SK-N-MC (cell line): ENCODE data around the gene GLMP.

Experiments
- DNase-seq: peaks from one replicate; pipeline ENCODE4 v3.0.0-alpha.2; 2011; ENCODE audit warnings: low read depth, low spot score
- H3K27ac ChIP-seq: fragments of 200-600 bp; sonication (generic); 2 replicates; pipeline ENCODE4 v1.5.1; 2016; ENCODE audit warnings: mixed run types
- H3K36me3 ChIP-seq: fragments of 200-600 bp; sonication (generic); 2 replicates; pipeline ENCODE4 v1.6.1; 2017; ENCODE audit warnings: antibody characterized with exemption, low read length, mixed read lengths; ENCODE audit not compliant: insufficient read depth
- H3K4me3 ChIP-seq: fragments of 200-600 bp; sonication (generic); 2 replicates; pipeline ENCODE4 v1.5.1; 2016
- H3K9ac ChIP-seq: fragments of 200-600 bp; sonication (generic); 2 replicates; pipeline ENCODE4 v1.8.0; 2017; ENCODE audit warnings: mixed run types, mixed read lengths; ENCODE audit not compliant: insufficient read length
- H3K9me3 ChIP-seq: fragments of 200-600 bp; sonication (generic); 2 replicates; pipeline ENCODE4 v1.6.1; 2017; ENCODE audit warnings: low read depth, mild to moderate bottlenecking, antibody characterized with exemption, low read length, moderate library complexity, mixed read lengths
- EZH2 ChIP-seq: fragments of 200-600 bp; sonication (generic); IDR thresholded peaks from one replicate; pipeline ENCODE4 v1.6.1; 2017; ENCODE audit warnings: antibody characterized with exemption
- FOXP2 ChIP-seq: optimal IDR thresholded peaks from 2 replicates; pipeline ENCODE3; 2011; ENCODE audit warnings: mild to moderate bottlenecking, moderate library complexity; ENCODE audit not compliant: insufficient read depth; ENCODE audit errors: extremely low read length, control extremely low read depth
- POLR2AphosphoS5 ChIP-seq: IDR thresholded peaks from 2 replicates; pipeline ENCODE4 v1.6.1; 2012; ENCODE audit warnings: mild to moderate bottlenecking, low read depth, low read length, borderline replicate concordance

GLMP gene

GRCh38 chr1:156248323-156248683, 47.2 kb downstream of the GLMP start:
- TF ChIP-seq FOXP2 (no peak), EZH2 (no peak), POLR2AphosphoS5 (no peak)
- Histone ChIP-seq H3K36me3 (peaks cover 38% of the 10 kb centered on the region), H3K27ac (no peak overlapping the region), H3K4me3 (no peak overlapping the region), H3K9ac (no peak overlapping the region), H3K9me3 (no peaks in the 10 kb centered on the region)
- no peak for DNase-seq

GRCh38 chr1:156247460-156248322, 47.8 kb downstream of the GLMP start, which contains the start of gene PAQR6:
PAQR6 (minus strand) TSS chr1:156248056; CDS start chr1:156246731, 1,325 bp downstream.
- peaks cover 31% of the 10 kb centered on the region; the same call in 1 of the 2 replicates for H3K36me3 ChIP-seq
- no peak for TF ChIP-seq EZH2
- peak; percentile 42 for TF ChIP-seq POLR2AphosphoS5
- no peak for TF ChIP-seq FOXP2
- H3K27ac ChIP-seq: no peak within 1 kb of the TSS
- no peak within 1 kb of the TSS for H3K9ac ChIP-seq
- no peak for DNase-seq
- no peaks in the 10 kb centered on the region for H3K9me3 ChIP-seq
- H3K4me3 ChIP-seq: no peak within 1 kb of the TSS

GRCh38 chr1:156246781-156247459, 48.6 kb downstream of the GLMP start:
- no peak overlapping the region for H3K9ac ChIP-seq
- H3K36me3 ChIP-seq: peaks cover 24% of the 10 kb centered on the region; the same call in 1 of the 2 replicates
- H3K4me3 ChIP-seq: no peak overlapping the region
- H3K9me3 ChIP-seq: no peaks in the 10 kb centered on the region
- no peak overlapping the region for H3K27ac ChIP-seq
- no peak for TF ChIP-seq FOXP2
- no peak for TF ChIP-seq EZH2
- no peak for TF ChIP-seq POLR2AphosphoS5
- DNase-seq: no peak

- TF ChIP-seq EZH2 (no peak), POLR2AphosphoS5 (no peak), FOXP2 (no peak)
- Histone ChIP-seq H3K4me3 (no peak overlapping the region), H3K27ac (no peak overlapping the region), H3K9ac (no peak overlapping the region), H3K36me3 (peaks cover 18% of the 10 kb centered on the region; the same call in 1 of the 2 replicates), H3K9me3 (no peaks in the 10 kb centered on the region)
- no peak for DNase-seq
Observed at GRCh38 chr1:156246241-156246780, 49.2 kb downstream of the GLMP start.

GRCh38 chr1:156245451-156246232, 49.8 kb downstream of the GLMP start:
- no peak overlapping the region for H3K27ac ChIP-seq
- DNase-seq: no peak
- peaks cover 11% of the 10 kb centered on the region; the same call in 1 of the 2 replicates for H3K36me3 ChIP-seq
- no peak for TF ChIP-seq FOXP2
- TF ChIP-seq POLR2AphosphoS5: no peak
- no peak for TF ChIP-seq EZH2
- no peaks in the 10 kb centered on the region for H3K9me3 ChIP-seq
- no peak overlapping the region for H3K9ac ChIP-seq
- peak overlapping the region; percentile 42 for H3K4me3 ChIP-seq

GRCh38 chr1:156244712-156245111, 50.8 kb downstream of the GLMP start:
- Histone ChIP-seq H3K27ac (no peak overlapping the region), H3K4me3 (no peak overlapping the region), H3K9ac (no peak overlapping the region), H3K9me3 (no peaks in the 10 kb centered on the region), H3K36me3 (peaks cover 2% of the 10 kb centered on the region; the same call in 1 of the 2 replicates)
- DNase-seq: no peak
- TF ChIP-seq FOXP2 (no peak), EZH2 (no peak), POLR2AphosphoS5 (no peak)

- no peak overlapping the region for H3K9ac ChIP-seq
- no peak overlapping the region for H3K27ac ChIP-seq
- TF ChIP-seq EZH2 (no peak), FOXP2 (no peak), POLR2AphosphoS5 (no peak)
- peaks cover 3% of the 10 kb centered on the region; the same call in 1 of the 2 replicates for H3K36me3 ChIP-seq
- H3K4me3 ChIP-seq: no peak overlapping the region
- no peaks in the 10 kb centered on the region for H3K9me3 ChIP-seq
- DNase-seq: no peak
Observed at GRCh38 chr1:156244126-156244525, 51.4 kb downstream of the GLMP start.
